OCI-LY3 (cell line): ENCODE measurements around the gene ERC2.

Experiments
- H2AFZ ChIP-seq: fragments of 200-600, 300-600 bp; shearing (Covaris generic); 2 replicates; pipeline ENCODE4 v1.6.0; 2014; ENCODE audit warnings: antibody characterized with exemption, low read depth, low read length
- H3K27ac ChIP-seq: fragments of 200-600, 300-600 bp; sonication (generic); 2 replicates; pipeline ENCODE4 v1.5.1; 2014; ENCODE audit warnings: mild to moderate bottlenecking, low read length, moderate library complexity, mixed read lengths
- H3K27me3 ChIP-seq: fragments of 200-600, 300-600 bp; sonication (generic); 2 replicates; pipeline ENCODE4 v1.6.1; 2014; ENCODE audit warnings: low read depth, low read length, mixed read lengths
- H3K36me3 ChIP-seq: fragments of 200-600, 300-600 bp; sonication (generic); replicated peaks from 2 replicates; pipeline ENCODE3; 2014; ENCODE audit warnings: low read depth, low read length, mixed read lengths
- H3K4me1 ChIP-seq: fragments of 300-600, 200-600 bp; sonication (generic); 2 replicates; pipeline ENCODE4 v1.6.1; 2014; ENCODE audit warnings: low read length, mixed read lengths
- H3K4me2 ChIP-seq: fragments of 200-600, 300-600 bp; sonication (generic); 2 replicates; pipeline ENCODE4 v1.6.1; 2014; ENCODE audit warnings: low read length, mixed read lengths
- H3K4me3 ChIP-seq: fragments of 300-600, 200-600 bp; sonication (generic); 2 replicates; pipeline ENCODE4 v1.5.1; 2014; ENCODE audit warnings: antibody characterized with exemption, mild to moderate bottlenecking, low read length, moderate library complexity
- H3K79me2 ChIP-seq: fragments of 300-600, 200-600 bp; shearing (Covaris generic); 2 replicates; pipeline ENCODE4 v1.6.1; 2014; ENCODE audit warnings: mild to moderate bottlenecking, low read length, mixed read lengths
- H3K9ac ChIP-seq: fragments of 300-600, 200-600 bp; shearing (Covaris generic); 2 replicates; pipeline ENCODE4 v1.6.0; 2014; ENCODE audit warnings: mild to moderate bottlenecking, low read length, moderate library complexity
- H3K9me3 ChIP-seq: fragments of 200-600, 300-600 bp; shearing (Covaris generic); 2 replicates; pipeline ENCODE4 v1.6.1; 2014; ENCODE audit warnings: low read length, mixed read lengths; ENCODE audit not compliant: insufficient read depth
- H4K20me1 ChIP-seq: fragments of 200-600, 300-600 bp; sonication (generic); 2 replicates; pipeline ENCODE4 v1.6.1; 2016; ENCODE audit warnings: low read length, mixed read lengths; ENCODE audit not compliant: insufficient read depth
- EZH2phosphoT487 ChIP-seq: fragments of 200-600 bp; shearing (Covaris generic); IDR thresholded peaks from 2 replicates; pipeline ENCODE4 v1.6.1; 2018; ENCODE audit warnings: antibody characterized with exemption, mixed run types, low read depth
- TF ChIP-seq, protein P1 (sequence below): fragments of 200-600, 300-600 bp; sonication (generic); IDR thresholded peaks from 2 replicates; pipeline ENCODE4 v1.5.1; 2014; ENCODE audit warnings: antibody characterized with exemption, low read length, low read depth

Gene ERC2

DNA sequence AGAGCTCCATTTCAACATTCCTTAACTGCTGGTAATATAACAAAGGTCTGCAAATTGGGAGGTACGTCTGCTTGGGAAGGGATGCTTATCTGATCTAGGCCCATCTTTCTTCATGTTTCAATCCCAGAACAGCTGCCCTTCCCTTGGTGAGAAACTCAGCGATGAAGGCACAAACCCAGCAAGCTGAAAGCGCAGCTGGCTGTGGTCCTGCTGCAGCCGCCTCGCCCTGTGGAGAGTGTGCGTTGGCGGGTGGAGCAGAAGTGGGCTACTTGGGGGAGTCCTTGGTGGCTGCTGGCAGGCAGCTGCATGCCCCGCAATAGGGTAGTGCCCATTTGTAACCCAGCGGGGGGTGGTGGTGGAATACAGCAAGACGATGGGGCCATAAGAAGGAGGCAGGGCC lies 820.6 kb downstream of the ERC2 start:
- H2AFZ ChIP-seq = no peak overlapping the region
- H3K9me3 ChIP-seq = no peaks in the 10 kb centered on the region
- no peaks in the 10 kb centered on the region for H3K4me1 ChIP-seq
- H3K27me3 ChIP-seq = peaks cover 11% of the 10 kb centered on the region
- H3K4me2 ChIP-seq = no peak overlapping the region
- H3K9ac ChIP-seq = no peak overlapping the region
- H3K36me3 ChIP-seq = no peaks in the 10 kb centered on the region
- TF ChIP-seq, protein P1, sequence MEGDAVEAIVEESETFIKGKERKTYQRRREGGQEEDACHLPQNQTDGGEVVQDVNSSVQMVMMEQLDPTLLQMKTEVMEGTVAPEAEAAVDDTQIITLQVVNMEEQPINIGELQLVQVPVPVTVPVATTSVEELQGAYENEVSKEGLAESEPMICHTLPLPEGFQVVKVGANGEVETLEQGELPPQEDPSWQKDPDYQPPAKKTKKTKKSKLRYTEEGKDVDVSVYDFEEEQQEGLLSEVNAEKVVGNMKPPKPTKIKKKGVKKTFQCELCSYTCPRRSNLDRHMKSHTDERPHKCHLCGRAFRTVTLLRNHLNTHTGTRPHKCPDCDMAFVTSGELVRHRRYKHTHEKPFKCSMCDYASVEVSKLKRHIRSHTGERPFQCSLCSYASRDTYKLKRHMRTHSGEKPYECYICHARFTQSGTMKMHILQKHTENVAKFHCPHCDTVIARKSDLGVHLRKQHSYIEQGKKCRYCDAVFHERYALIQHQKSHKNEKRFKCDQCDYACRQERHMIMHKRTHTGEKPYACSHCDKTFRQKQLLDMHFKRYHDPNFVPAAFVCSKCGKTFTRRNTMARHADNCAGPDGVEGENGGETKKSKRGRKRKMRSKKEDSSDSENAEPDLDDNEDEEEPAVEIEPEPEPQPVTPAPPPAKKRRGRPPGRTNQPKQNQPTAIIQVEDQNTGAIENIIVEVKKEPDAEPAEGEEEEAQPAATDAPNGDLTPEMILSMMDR = no peak
- TF ChIP-seq EZH2phosphoT487 = no peak
- H3K4me3 ChIP-seq = no peak overlapping the region
- H3K79me2 ChIP-seq = no peaks in the 10 kb centered on the region
- no peak overlapping the region for H3K27ac ChIP-seq
- no peaks in the 10 kb centered on the region for H4K20me1 ChIP-seq

DNA sequence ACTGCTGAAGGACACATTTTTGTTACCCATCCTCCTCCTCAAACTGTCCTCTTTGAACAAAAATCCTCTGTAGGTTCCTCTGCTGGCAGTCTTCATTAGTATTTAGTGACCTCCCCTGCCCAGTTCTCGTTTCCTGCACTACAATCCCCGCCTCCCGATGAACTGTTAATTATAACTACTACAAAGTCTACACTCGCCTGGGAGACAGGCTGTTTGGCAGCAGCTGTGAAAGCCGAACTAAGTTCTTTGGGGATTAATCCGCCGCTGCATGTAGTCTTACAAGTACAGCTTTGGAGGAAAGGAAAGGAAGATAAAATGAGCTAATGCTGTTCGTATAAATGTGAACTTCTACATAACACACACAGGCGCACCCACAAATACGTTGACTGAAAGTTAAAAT lies 821.2 kb downstream of the ERC2 start:
- Histone ChIP-seq H3K79me2 (no peaks in the 10 kb centered on the region), H3K4me1 (no peaks in the 10 kb centered on the region), H3K27me3 (peaks cover 11% of the 10 kb centered on the region), H3K4me3 (no peak overlapping the region), H3K27ac (no peak overlapping the region), H3K9me3 (no peaks in the 10 kb centered on the region), H4K20me1 (no peaks in the 10 kb centered on the region), H3K9ac (no peak overlapping the region), H3K36me3 (no peaks in the 10 kb centered on the region), H2AFZ (no peak overlapping the region), H3K4me2 (no peak overlapping the region)
- TF ChIP-seq EZH2phosphoT487 = no peak
- TF ChIP-seq, protein P1 = no peak

DNA sequence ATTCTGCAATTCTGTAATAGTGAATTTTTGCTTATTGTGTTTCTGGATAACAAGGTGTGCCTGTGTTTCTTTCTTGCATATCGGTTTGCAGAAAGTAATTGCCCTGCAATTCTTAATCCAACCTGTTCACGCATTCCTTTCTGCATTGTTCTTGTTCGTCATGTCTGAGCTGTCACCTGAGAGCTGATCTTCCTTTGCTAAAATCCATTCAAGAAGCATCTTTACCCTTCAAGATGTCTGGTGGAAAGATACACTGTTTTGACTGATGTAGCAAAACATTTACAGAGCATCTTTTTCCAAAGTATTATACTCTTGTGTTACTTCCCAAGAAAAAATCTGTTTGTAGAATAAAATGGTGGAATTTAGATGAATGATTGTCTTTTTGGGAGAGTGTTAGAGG lies 822.1 kb downstream of the ERC2 start:
- no peaks in the 10 kb centered on the region for H3K9me3 ChIP-seq
- no peak overlapping the region for H3K27ac ChIP-seq
- H3K4me3 ChIP-seq = no peak overlapping the region
- H3K9ac ChIP-seq = no peak overlapping the region
- no peak overlapping the region for H3K4me2 ChIP-seq
- TF ChIP-seq, protein P1 = no peak
- TF ChIP-seq EZH2phosphoT487 = no peak
- H3K4me1 ChIP-seq = no peaks in the 10 kb centered on the region
- H3K79me2 ChIP-seq = no peaks in the 10 kb centered on the region
- H3K27me3 ChIP-seq = peaks cover 16% of the 10 kb centered on the region
- H4K20me1 ChIP-seq = no peaks in the 10 kb centered on the region
- no peaks in the 10 kb centered on the region for H3K36me3 ChIP-seq
- H2AFZ ChIP-seq = no peak overlapping the region

DNA sequence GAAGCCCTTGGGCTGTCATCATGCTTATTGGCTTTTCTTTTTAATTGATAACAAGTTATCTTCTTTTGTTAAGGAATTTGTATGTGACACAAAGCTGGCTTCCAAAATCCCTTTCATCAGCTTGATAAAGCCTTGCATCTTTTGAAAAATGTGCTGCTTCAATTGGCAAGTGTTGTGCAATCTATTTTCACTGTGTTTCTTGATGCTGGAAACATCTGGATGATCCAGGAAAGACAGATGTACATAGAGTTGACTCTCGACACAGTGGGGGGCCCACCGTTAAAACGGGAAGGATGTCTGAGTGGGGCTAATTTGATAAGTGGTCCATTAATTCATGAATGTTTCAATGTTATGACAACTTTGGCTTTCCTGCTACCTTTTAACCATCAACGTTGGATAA lies 822.8 kb downstream of the ERC2 start:
- peaks cover 23% of the 10 kb centered on the region for H3K27me3 ChIP-seq
- H3K4me3 ChIP-seq = no peak overlapping the region
- H3K36me3 ChIP-seq = no peaks in the 10 kb centered on the region
- no peak overlapping the region for H2AFZ ChIP-seq
- H3K4me1 ChIP-seq = no peaks in the 10 kb centered on the region
- no peak overlapping the region for H3K4me2 ChIP-seq
- no peaks in the 10 kb centered on the region for H4K20me1 ChIP-seq
- H3K9ac ChIP-seq = no peak overlapping the region
- TF ChIP-seq, protein P1 = no peak
- no peak for TF ChIP-seq EZH2phosphoT487
- no peak overlapping the region for H3K27ac ChIP-seq
- no peaks in the 10 kb centered on the region for H3K79me2 ChIP-seq
- no peaks in the 10 kb centered on the region for H3K9me3 ChIP-seq
